T47D (cell line): Measurements from ENCODE around the gene GEMIN4.
"Not testable (repeated sequence)": the region's sequence is repeated elsewhere in the genome, so short reads cannot be mapped to it uniquely, and the experiment has no call there.

Source experiments
- DNase-seq, 2 experiments: peaks; one replicate each; pipeline versions ENCODE4 v3.0.0 to v3.0.0-alpha.2; 2011 to 2012; ENCODE audit warnings: low read depth in 1 of 2, low spot score in 1 of 2
- JUND ChIP-seq: IDR thresholded peaks from 2 replicates; pipeline ENCODE4 v1.6.1; 2012; ENCODE audit warnings: low read depth
- in situ Hi-C: cut with HindIII; loops from 2 replicates; pipeline ENCODE4 v1.10.0; 2016; ENCODE audit warnings: low sequenced_read_pairs, low pct_unique_long_range_greater_than_20kb

Gene GEMIN4

DNA sequence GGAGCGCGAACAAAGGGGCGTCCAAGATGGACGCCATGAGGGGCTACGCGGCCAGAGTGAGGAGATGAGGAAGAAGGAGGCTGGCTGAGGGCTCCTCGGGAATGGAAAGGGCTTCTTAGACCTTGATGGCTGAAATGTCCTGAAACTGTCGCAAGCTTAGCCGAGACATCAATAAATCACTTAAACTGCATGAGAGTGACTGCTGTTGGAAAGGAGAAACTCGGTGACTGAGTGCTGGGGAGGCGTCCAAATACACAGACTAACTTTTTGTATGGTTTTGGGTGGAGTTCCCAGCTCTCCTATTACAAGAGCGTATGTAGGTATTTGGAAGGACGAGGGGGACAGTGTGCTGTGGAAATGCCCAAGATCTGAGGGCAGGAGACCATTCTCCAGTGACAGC lies 1.4 kb upstream of the GEMIN4 start:
- TF ChIP-seq JUND, result no peak
- DNase-seq, result no peak
- in situ Hi-C loops, result no loop called here

DNA sequence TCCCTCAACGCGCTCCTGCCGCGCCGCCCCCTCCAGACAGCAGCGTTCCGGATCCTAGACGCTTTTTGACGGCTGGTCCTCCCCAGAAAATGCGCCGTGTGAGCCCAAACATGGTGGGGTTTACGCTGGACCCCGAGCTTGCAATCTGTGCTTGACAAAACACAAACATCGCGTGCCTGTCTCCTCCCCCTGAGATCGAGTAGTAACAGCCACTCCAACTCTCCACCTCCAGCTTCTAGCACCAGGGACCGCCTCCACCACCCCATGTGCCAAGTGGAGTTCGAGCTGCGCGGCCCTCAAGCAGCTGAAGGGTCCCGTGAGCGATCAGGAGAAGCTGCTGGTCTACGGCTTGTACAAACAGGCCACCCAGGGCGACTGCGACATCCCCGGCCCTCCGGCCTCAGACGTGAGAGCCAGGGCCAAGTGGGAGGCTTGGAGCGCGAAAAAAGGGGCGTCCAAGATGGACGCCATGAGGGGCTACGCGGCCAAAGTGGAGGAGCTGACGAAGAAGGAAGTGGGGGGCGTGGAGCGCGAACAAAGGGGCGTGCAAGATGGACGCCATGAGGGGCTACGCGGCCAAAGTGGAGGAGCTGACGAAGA lies 656 bp upstream of the GEMIN4 start:
- peak; percentile 61 to 71 for DNase-seq
- in situ Hi-C loops, result no loop called here
- no peak for TF ChIP-seq JUND

GRCh38 chr17:751269-752001 lies 629 bp downstream of the GEMIN4 start:
- no peak for TF ChIP-seq JUND
- in situ Hi-C loops, result no loop called here
- DNase-seq, result peak; percentile 23 to 42

DNA sequence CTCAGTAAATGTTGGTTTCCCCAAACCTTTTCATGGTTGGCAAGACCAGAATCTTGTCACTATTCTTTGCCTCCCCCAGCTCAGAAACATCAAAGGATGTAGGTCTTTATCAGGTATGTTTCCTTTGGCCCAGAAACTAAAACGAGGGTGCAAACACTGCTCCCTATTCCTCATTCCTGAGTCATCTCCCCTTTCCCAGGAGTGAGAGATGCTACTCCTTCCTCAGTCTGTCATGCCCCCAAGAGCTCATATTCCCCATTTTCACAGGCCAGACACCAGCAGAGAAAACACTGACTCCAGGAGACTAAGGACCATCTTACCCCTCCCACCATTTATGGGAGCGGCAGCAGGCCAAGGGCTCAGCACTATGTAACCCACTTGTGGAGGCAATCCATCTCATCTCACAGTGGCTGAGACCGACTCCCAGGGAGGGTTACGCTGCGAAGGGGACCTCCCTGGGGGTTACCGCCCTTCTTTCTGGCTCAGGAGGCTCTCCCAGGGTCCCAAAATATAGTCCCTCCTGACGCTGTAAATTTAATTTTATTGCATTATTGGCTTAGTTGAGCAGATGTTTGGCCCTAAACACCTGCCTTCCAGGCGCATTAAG lies 1.5 kb downstream of the GEMIN4 start:
- DNase-seq, result no peak
- no peak for TF ChIP-seq JUND
- in situ Hi-C loops, result no loop called here

DNA sequence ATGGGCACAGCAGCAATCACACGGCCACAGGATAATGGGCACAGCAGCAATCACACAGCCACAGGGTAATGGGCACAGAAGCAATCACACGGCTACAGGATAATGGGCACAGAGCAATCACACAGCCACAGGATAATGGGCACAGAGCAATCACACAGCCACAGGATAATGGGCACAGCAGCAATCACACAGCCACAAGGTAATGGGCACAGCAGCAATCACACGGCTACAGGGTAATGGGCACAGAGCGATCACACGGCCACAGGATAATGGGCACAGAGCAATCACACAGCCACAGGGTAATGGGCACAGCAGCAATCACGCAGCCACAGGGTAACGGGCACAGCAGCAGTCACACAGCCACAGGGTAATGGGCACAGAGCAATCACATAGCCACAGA lies 2.7 kb downstream of the GEMIN4 start:
- DNase-seq, in situ Hi-C loops: not testable (repeated sequence)

GRCh38 chr17:748604-749003 lies 3.5 kb downstream of the GEMIN4 start:
- in situ Hi-C loops, DNase-seq: not testable (repeated sequence)

DNA sequence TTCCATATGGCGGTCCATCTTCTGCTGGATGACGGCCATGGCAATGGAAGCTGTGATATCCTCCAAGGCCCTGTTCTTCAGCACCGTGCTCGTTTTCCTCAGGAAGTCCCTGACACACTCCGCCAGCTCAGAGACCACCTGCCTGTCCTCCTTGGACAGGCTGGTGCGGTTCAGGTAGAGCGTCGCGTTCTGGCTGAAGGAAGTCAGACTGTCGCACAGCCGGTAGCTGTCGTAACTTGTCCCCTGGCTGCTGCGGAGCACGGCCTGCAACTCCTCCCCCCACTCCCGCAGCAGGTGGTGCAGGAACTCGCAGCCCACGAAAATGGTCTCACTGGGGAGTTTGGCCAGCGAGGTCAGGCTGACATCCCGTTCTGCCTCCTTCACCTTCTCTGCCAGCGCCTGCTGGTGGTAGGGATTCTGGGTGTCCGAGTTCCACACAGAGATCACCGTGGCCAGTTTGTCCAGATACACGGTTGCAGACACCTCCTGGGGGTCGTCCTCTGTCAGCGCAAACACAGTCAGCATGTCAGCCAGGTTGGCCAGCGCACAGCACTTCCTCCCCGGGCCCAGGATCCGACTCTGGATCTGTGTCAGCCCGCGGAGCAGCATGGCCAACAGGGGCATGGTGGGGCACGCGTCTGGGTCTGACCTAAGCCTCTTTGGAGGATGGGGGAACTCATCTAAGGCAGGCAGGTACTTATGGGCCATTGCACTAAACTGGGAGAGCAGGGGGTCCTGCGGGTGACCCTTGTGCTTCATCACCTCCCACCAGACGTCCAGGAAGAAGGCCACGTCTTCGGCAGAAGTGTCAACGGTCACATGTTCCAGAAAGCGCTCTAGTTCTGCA lies 5.1 kb downstream of the GEMIN4 start:
- in situ Hi-C loops, result no loop called here
- DNase-seq, result no peak
- no peak for TF ChIP-seq JUND

GRCh38 chr17:746181-746580 lies 5.9 kb downstream of the GEMIN4 start:
- in situ Hi-C loops, result no loop called here
- no peak for DNase-seq
- TF ChIP-seq JUND, result no peak

DNA sequence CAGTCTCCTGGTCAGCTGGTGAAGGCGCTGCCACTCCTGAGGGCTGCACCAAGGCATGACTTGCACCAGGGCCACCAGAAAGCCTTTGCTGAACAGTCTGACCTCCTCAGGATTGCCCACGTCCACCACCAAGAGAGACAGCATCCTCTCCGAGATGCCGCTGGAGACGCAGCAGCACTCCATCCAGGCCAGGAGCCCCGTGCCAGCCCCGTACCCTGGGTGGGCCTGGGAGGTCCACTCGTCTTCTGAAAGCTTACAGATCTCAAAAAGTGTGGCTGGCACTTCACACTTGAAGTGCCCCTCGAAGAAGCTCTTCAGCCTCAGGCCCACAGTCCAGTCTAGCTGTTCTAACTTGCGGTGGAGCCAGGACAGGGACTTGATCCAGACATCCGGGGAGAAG lies 6.7 kb downstream of the GEMIN4 start:
- TF ChIP-seq JUND, result no peak
- no peak for DNase-seq
- in situ Hi-C loops, result no loop called here

- TF ChIP-seq JUND, result no peak
- no peak for DNase-seq
- in situ Hi-C loops, result no loop called here
Observed at GRCh38 chr17:744937-745336, 7.1 kb downstream of the GEMIN4 start.

DNA sequence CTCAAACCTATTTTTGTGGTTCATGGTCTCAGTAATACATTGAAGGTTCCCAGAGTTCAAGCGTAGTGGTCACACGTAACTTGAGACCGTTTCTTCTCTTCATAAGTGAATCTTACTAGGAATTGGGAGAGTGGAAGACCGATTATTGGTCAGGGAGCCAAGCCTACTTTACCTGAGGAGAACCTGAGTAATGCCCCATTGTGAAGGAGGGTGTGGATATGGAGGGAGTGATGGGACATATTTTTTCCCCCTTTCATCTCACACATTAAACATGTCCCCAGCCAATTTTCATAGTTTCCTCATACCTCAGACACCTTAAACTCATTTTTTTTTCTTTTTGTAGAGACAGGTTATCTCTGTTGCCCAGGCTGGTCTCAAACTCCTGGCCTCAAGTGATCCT lies 8.9 kb downstream of the GEMIN4 start:
- in situ Hi-C loops, result no loop called here

GRCh38 chr17:742147-742793 lies 9.8 kb downstream of the GEMIN4 start:
- TF ChIP-seq JUND, result no peak
- DNase-seq, result no peak
- in situ Hi-C loops, result no loop called here

More for the DNA sequence above, 8.9 kb downstream of the GEMIN4 start:
- DNase-seq, result no peak
- no peak for TF ChIP-seq JUND
